H1 (cell line): ENCODE results near the gene LBP. TPM values are rescaled to one million over a fixed set of nuclear protein-coding genes. Genes with fewer than 3 reads are reported as not detected.
A peak's percentile ranks its signal among the peaks of the same experiment; 100 is the strongest.

Experiments
- CTCF ChIA-PET: fragments of 300-600 bp; sonication (Branson Sonifier 250); formaldehyde crosslinking; loops from one replicate; lab custom pipeline; 2021; ENCODE audit not compliant: partially characterized antibody; lab: Charles Lee
- POLR2A ChIA-PET: fragments of 300-600 bp; sonication (Branson Sonifier 250); formaldehyde crosslinking; loops from one replicate; lab custom pipeline; 2021; ENCODE audit warnings: inconsistent platforms; ENCODE audit not compliant: partially characterized antibody; lab: Charles Lee
- DNase-seq, 2 experiments: peaks; one replicate each; pipeline versions ENCODE4 v3.0.0 to v3.0.0-alpha.2; 2010 to 2022; ENCODE audit warnings: low spot score in 2 of 2, low read depth in 1 of 2, mixed read lengths in 1 of 2
- FAIRE-seq: peaks from 2 replicates; lab custom pipeline; 2011; peaks lifted over from hg19 to GRCh38; lab: Jason Lieb, UNC
- H2AFZ ChIP-seq: 2 replicates; pipeline ENCODE4 v1.8.1; 2012; ENCODE audit warnings: low read length, inconsistent platforms
- H2AK5ac ChIP-seq: 2 replicates; pipeline ENCODE4 v1.6.1; 2013; ENCODE audit warnings: low read depth, low read length
- H2BK120ac ChIP-seq: replicated peaks from 2 replicates; pipeline ENCODE3; 2013; ENCODE audit warnings: low read depth, low read length, inconsistent platforms
- H2BK12ac ChIP-seq: 2 replicates; pipeline ENCODE4 v1.6.1; 2013; ENCODE audit warnings: low read depth, low read length
- H2BK15ac ChIP-seq: 2 replicates; pipeline ENCODE4 v1.6.1; 2013; ENCODE audit warnings: low read length
- H2BK20ac ChIP-seq: 2 replicates; pipeline ENCODE4 v1.6.1; 2013; ENCODE audit warnings: low read length
- H2BK5ac ChIP-seq: 2 replicates; pipeline ENCODE4 v1.6.1; 2013; ENCODE audit warnings: low read depth, low read length
- H3K14ac ChIP-seq: 2 replicates; pipeline ENCODE4 v1.6.1; 2013; ENCODE audit warnings: inconsistent platforms; ENCODE audit not compliant: insufficient read length
- H3K18ac ChIP-seq: 2 replicates; pipeline ENCODE4 v1.6.1; 2013; ENCODE audit warnings: low read length; ENCODE audit errors: extremely low read depth
- H3K23ac ChIP-seq: 2 replicates; pipeline ENCODE4 v1.6.1; 2013; ENCODE audit warnings: inconsistent platforms; ENCODE audit not compliant: insufficient read length
- H3K23me2 ChIP-seq: 2 replicates; pipeline ENCODE4 v1.6.1; 2013; ENCODE audit warnings: low read depth, low read length
- H3K27ac ChIP-seq: 2 replicates; pipeline ENCODE4 v1.6.1; 2011; ENCODE audit warnings: low read depth, low read length, inconsistent platforms
- H3K27me3 ChIP-seq, 4 experiments: replicated peaks in 1 of 4; 1 replicate in 1 of 4; 2 replicates in 3 of 4; pipeline versions ENCODE4 v1.6.1 to v1.8.1; 2011 to 2013; ENCODE audit warnings: low read length in 3 of 4, mild to moderate bottlenecking in 3 of 4, inconsistent platforms in 2 of 4, mixed read lengths in 2 of 4, moderate library complexity in 1 of 4; ENCODE audit not compliant: control insufficient read depth in 3 of 4, insufficient read depth in 3 of 4; ENCODE audit errors: extremely low read depth in 1 of 4
- H3K36me3 ChIP-seq, 4 experiments: 2 replicates each; pipeline versions ENCODE4 v1.6.1 to v1.8.1; 2011 to 2013; ENCODE audit warnings: mild to moderate bottlenecking in 4 of 4, low read length in 3 of 4, moderate library complexity in 2 of 4, control low read depth in 1 of 4, inconsistent platforms in 1 of 4; ENCODE audit not compliant: insufficient read depth in 4 of 4, control insufficient read depth in 2 of 4
- H3K4ac ChIP-seq: replicated peaks from 2 replicates; pipeline ENCODE3; 2013; ENCODE audit warnings: low read length, low read depth, mixed read lengths, inconsistent platforms; ENCODE audit not compliant: insufficient read length
- H3K4me1 ChIP-seq, 4 experiments: replicated peaks in 1 of 4; 1 replicate in 1 of 4; 2 replicates in 3 of 4; pipeline versions ENCODE4 v1.6.1 to v1.8.1; 2011 to 2013; ENCODE audit warnings: low read length in 3 of 4, inconsistent platforms in 2 of 4, mixed read lengths in 1 of 4; ENCODE audit not compliant: insufficient read depth in 4 of 4, control insufficient read depth in 3 of 4
- H3K4me2 ChIP-seq, 2 experiments: 2 replicates each; pipeline versions ENCODE4 v1.6.1 to v1.8.1; 2011 to 2013; ENCODE audit warnings: low read depth in 2 of 2, low read length in 2 of 2, control low read depth in 1 of 2, inconsistent platforms in 1 of 2, mild to moderate bottlenecking in 1 of 2; ENCODE audit not compliant: insufficient read depth in 1 of 2
- H3K4me3 ChIP-seq, 4 experiments: fragments of 200-600, 300-600 bp in 1 of 4; sonication (generic), shearing (Covaris generic), sonication (Bioruptor Twin) in 1 of 4; 2 replicates each; pipeline versions ENCODE4 v1.5.1 to v1.8.1; 2011 to 2016; ENCODE audit warnings: low read length in 4 of 4, low read depth in 3 of 4, control low read depth in 2 of 4, inconsistent platforms in 2 of 4, mild to moderate bottlenecking in 2 of 4, mixed read lengths in 1 of 4, moderate library complexity in 1 of 4; ENCODE audit not compliant: insufficient read depth in 2 of 4; ENCODE audit errors: extremely low read depth in 1 of 4
- H3K56ac ChIP-seq: replicated peaks from 2 replicates; pipeline ENCODE3; 2013; ENCODE audit warnings: low read depth, mild to moderate bottlenecking, mixed read lengths, low read length, inconsistent platforms; ENCODE audit not compliant: insufficient read length
- H3K79me1 ChIP-seq: 2 replicates; pipeline ENCODE4 v1.6.1; 2013; ENCODE audit warnings: low read depth, low read length, control low read depth
- H3K79me2 ChIP-seq, 2 experiments: 2 replicates each; pipeline versions ENCODE4 v1.6.1 to v1.8.1; 2012 to 2013; ENCODE audit warnings: low read length in 2 of 2, mild to moderate bottlenecking in 2 of 2, inconsistent platforms in 1 of 2; ENCODE audit not compliant: insufficient read depth in 2 of 2, control insufficient read depth in 1 of 2
- H3K9ac ChIP-seq, 4 experiments: replicated peaks in 1 of 4; 1 replicate in 1 of 4; 2 replicates in 3 of 4; pipeline versions ENCODE4 v1.6.1 to v1.8.1; 2011 to 2013; ENCODE audit warnings: low read depth in 3 of 4, low read length in 3 of 4, control low read depth in 2 of 4, mild to moderate bottlenecking in 2 of 4, moderate library complexity in 2 of 4, inconsistent platforms in 1 of 4; ENCODE audit errors: extremely low read depth in 1 of 4
- H3K9me3 ChIP-seq, 2 experiments: 2 replicates each; pipeline versions ENCODE4 v1.6.1 to v1.8.1; 2012 to 2013; ENCODE audit warnings: mild to moderate bottlenecking in 2 of 2, moderate library complexity in 2 of 2, control low read depth in 1 of 2, inconsistent platforms in 1 of 2, low read depth in 1 of 2, low read length in 1 of 2, mixed read lengths in 1 of 2; ENCODE audit not compliant: insufficient read depth in 2 of 2
- H4K20me1 ChIP-seq, 2 experiments: replicated peaks in 1 of 2; 2 replicates each; pipeline versions ENCODE3 to v1.8.1; 2011 to 2013; ENCODE audit warnings: inconsistent platforms in 2 of 2, low read length in 2 of 2, mild to moderate bottlenecking in 1 of 2; ENCODE audit not compliant: insufficient read depth in 2 of 2, control insufficient read depth in 1 of 2
- H4K5ac ChIP-seq: 2 replicates; pipeline ENCODE4 v1.6.1; 2013; ENCODE audit warnings: low read length, low read depth, mixed read lengths, inconsistent platforms; ENCODE audit not compliant: insufficient read length
- H4K8ac ChIP-seq: 2 replicates; pipeline ENCODE4 v1.8.0; 2013; ENCODE audit warnings: mild to moderate bottlenecking, moderate library complexity, low read length, inconsistent platforms; ENCODE audit not compliant: insufficient read depth; ENCODE audit errors: extremely low read depth
- H4K91ac ChIP-seq: replicated peaks from 2 replicates; pipeline ENCODE3; 2013; ENCODE audit warnings: low read length, mixed read lengths, inconsistent platforms; ENCODE audit not compliant: insufficient read length
- CTBP2 ChIP-seq: IDR thresholded peaks from 2 replicates; pipeline ENCODE4 v1.7.0; 2011; ENCODE audit warnings: borderline replicate concordance, mild to moderate bottlenecking, moderate library complexity, mixed read lengths, low read length; ENCODE audit not compliant: insufficient read depth, insufficient read length
- RAD21 ChIP-seq, 2 experiments: IDR thresholded peaks in 1 of 2; conservative IDR thresholded peaks in 1 of 2; 2 replicates each; pipeline ENCODE4 v1.6.1; 2011; ENCODE audit warnings: low read depth in 2 of 2, low read length in 2 of 2, improper control_type of control experiment in 1 of 2, inconsistent platforms in 1 of 2, mild to moderate bottlenecking in 1 of 2, moderate library complexity in 1 of 2
- WGBS, 2 experiments: shearing (Covaris generic) in 1 of 2; methylation state at CpG; one replicate each; pipeline versions ENCODE4 v1.1.6 to v1.1.7; 2013 to 2015; ENCODE audit warnings: low lambda C conversion rate in 2 of 2, mixed read lengths in 2 of 2, inconsistent platforms in 1 of 2, low coverage in 1 of 2, missing lambda C conversion rate in 1 of 2; ENCODE audit not compliant: insufficient replicate concordance in 2 of 2, insufficient coverage in 1 of 2, insufficient read length in 1 of 2; ENCODE audit errors: extremely low coverage in 1 of 2, missing lambda C conversion rate in 1 of 2; 5-methylcytosine and 5-hydroxymethylcytosine counted together
- polyA plus RNA-seq, 7 experiments: library from polyadenylated mRNA; depleted of rRNA in 3 of 7; stranded (reverse) in 5 of 7; unstranded in 2 of 7; fragments of >200 nt in 5 of 7; fragments of 200-250 nt in 2 of 7; gene quantifications; 1 replicate in 5 of 7; 2 replicates in 1 of 7; 4 replicates in 1 of 7; pipeline versions ENCODE4 v1.2.1 to v1.2.3, GENCODE V29; 2011 to 2013; ENCODE audit warnings: missing spikeins in 2 of 7, mixed read lengths in 2 of 7
- total RNA-seq: library from RNA; stranded (reverse); fragmentation: NEBNext Ultra II Directional; extraction: Animal tissue kit (Norgen Biotek cat#: 25700); gene quantifications from 2 replicates; pipeline ENCODE4 v1.2.1, GENCODE V29; 2021

LBP gene
- total and polyA plus RNA-seq, 2 of the 8 experiments (the other 6 are each of a cell fraction or from before 2014, with no cell fraction given): 0.60 to 0.63 TPM

- Histone ChIP-seq H2BK15ac (no peak overlapping the region), H2BK20ac (no peak overlapping the region), H4K20me1 (no peaks in the 10 kb centered on the region), H3K4ac (no peak overlapping the region), H2AFZ (no peak overlapping the region), H3K36me3 (no peaks in the 10 kb centered on the region), H4K91ac (no peak overlapping the region), H3K9me3 (no peaks in the 10 kb centered on the region), H3K23me2 (no peaks in the 10 kb centered on the region), H3K4me3 (no peak overlapping the region), H3K27me3 (no peaks in the 10 kb centered on the region; a peak in 1 of 7 replicates), H2BK120ac (no peak overlapping the region)
- peak; percentile 22 to 27; a peak in 3 of 4 replicates for TF ChIP-seq RAD21 (IDR thresholded peaks at IDR 0.05 in 1 of 2, conservative IDR thresholded peaks at IDR 0.05 in 1 of 2; ENCODE audit: low read depth in 2 of 2, low read length in 2 of 2)
- TF ChIP-seq CTBP2: no peak
- TF ChIP-seq, all 59 proteins: peak for 1
- Histone ChIP-seq H4K5ac (no peak overlapping the region), H3K18ac (no peak overlapping the region), H3K79me2 (no peaks in the 10 kb centered on the region), H3K27ac (no peak overlapping the region), H2BK12ac (no peak overlapping the region), H2AK5ac (no peak overlapping the region), H3K23ac (no peak overlapping the region), H3K4me1 (peaks cover 0 to 3% (median under 1%) of the 10 kb centered on the region in 4 experiments; a peak in 1 of 7 replicates), H3K14ac (no peak overlapping the region), H3K4me2 (no peak overlapping the region), H3K9ac (no peak overlapping the region), H2BK5ac (no peak overlapping the region), H4K8ac (no peak overlapping the region), H3K79me1 (no peaks in the 10 kb centered on the region), H3K56ac (no peak overlapping the region)
- ChIA-PET POLR2A (interaction anchor here (1.4 kb wide), 1 partner anchor 47 kb away, joined by 3 read pairs; the partner anchor contains the start of gene SNHG17), CTCF (interaction anchor here (0.6 to 2.5 kb wide), 11 partner anchors 15 to 470 kb away, joined by 3 to 16 read pairs (median 3); no protein-coding TSS in a partner anchor)
- WGBS, 2 experiments: 80% methylated on average over 4 of the region's 4 CpGs; no CpG with 5 or more reads in 1 of the 2 experiments
- DNase-seq (no peak), FAIRE-seq (no peak)
These were observed 41.7 kb downstream of the LBP start for GRCh38 chr20:38387953-38388352.
